Sciatic nerve (tissue), 2 donors: ENCODE measurements around the gene LILRA6. TPM values are rescaled to one million over a fixed set of nuclear protein-coding genes. Genes with fewer than 3 reads are reported as not detected.
"Not testable (repeated sequence)": the region's sequence is repeated elsewhere in the genome, so short reads cannot be mapped to it uniquely, and the experiment has no call there.

Experiments
- ATAC-seq: fragments of 200-7000 bp; cut with Tn5 transposase; one replicate; pipeline ENCODE4 v1.9.1; 2020; ENCODE audit warnings: mild to moderate bottlenecking, moderate library complexity
- DNase-seq: peaks from one replicate; pipeline ENCODE4 v3.0.0-alpha.2; 2020; ENCODE audit warnings: low spot score
- intact Hi-C: fragments of 100-400 bp; cut with DNase I; formaldehyde crosslinking; loops from one replicate; pipeline ENCODE4 v1.14.2; 2022
- total RNA-seq: library from RNA; stranded (reverse); fragmentation: NEBNext Ultra II Directional; extraction: Animal tissue kit (Norgen Biotek cat#: 25700); gene quantifications from one replicate; pipeline ENCODE4 v1.2.1, GENCODE V29; 2021
- donor health status: DM: no; HTN: no; CAD: no.
- donor health status: DM: no; HTN: no; CAD: no.

Gene LILRA6
- total RNA-seq, 1 donor from 2014 or later = 11.4 TPM

DNA sequence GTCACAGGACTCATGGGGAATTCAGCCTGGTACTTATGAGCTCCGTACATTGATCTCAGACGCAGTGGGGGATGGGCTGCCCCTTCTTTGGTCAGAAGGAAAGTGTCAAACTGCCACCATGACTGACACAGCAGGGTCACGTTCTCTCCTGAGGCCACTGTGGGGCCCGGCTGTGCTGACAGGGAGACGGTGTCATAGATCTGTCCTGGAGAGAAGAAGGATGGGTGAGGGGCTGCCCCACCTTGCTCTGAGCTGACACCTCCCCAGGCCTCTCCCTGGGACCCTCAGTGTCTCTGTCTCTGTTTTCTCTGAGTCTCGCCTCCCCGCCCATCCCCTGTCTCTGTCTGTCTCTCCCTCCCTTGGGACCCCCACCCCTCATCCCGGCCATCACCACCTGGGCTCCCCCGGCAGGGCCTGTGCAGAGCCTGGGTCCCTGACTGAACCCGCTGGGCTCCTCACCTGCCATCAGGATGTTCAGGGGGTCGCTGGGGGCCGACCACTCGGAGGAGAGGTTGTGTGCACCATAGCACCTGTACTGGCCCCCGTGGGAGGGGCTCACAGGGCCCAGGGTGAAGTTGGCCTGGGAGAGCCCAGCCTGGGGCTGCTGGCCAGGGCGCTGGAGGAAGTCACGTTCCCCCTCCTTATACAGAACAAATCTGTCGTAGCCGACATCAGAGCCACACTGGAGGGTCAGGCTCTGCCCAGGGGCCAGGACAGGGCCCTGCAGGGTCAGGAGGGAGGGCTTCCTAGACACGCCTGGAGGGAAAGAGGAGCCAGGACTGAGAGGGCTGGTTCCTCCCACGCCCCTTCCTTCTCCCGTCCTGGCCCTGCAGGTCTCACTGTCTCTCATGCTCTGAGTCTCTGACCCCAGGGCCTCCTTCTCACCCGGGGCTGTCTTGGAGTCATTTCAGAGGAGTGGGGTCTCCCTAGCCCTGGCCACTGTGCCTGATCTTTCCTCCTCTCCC lies 1.9 kb downstream of the LILRA6 start:
- intact Hi-C loops, DNase-seq: not testable (repeated sequence)

DNA sequence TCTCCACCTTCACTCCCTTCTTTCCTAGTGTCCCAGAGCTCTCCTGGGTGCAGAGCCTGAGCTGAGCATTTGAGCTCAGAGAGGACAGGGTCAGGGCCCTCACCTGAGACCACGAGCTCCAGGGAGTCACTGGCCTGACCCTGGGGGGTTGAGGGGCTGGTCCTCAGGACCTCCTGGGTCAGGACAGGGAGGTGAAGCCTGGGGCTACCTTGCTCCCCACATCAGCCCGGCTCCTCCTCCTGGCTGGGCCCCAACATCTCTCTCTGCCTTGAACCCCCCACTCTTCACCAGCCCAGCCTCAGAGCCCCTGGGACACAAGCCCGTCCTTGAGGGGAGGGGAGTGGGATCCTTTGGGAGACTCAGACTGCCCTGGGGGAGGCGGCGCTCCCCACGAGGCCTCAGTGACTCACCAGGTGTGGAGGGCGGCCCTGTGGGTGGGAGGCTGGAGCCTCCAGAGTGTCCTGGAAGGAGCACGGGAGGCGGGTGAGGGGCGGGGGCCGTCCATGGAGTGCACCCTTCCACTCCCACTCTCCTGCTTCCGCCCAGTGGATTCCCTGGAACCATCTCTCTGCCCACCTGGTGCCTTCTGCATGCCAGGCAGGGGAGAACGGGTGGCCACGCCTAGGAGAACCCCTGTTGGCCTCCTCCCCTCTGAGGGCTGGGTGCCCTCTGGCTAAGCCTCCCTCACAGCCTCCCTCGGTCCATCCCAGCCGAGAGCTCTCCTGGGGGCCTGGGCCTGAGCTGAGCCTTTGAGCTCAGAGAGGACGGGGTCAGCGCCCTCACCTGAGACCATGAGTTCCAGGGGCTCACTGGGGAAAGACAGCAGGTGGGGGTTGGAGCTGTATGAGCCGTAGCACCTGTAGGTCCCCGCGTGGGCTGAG lies 2.9 kb downstream of the LILRA6 start:
- intact Hi-C loops = loop anchor here (10.0 kb wide), 1 partner anchor 65 kb away; the partner anchor contains the start of gene TMC4
- peak; percentile 22 for ATAC-seq
- not testable (repeated sequence) for DNase-seq

More for the DNA sequence above, 1.9 kb downstream of the LILRA6 start:
- not testable (repeated sequence) for ATAC-seq

GRCh38 chr19:54233941-54234340 lies 8.6 kb downstream of the LILRA6 start:
- DNase-seq (no peak), ATAC-seq (no peak)
- intact Hi-C loops = loop anchor here (10.0 kb wide), 1 partner anchor 59 kb away; the partner anchor contains the start of gene TMC4

DNA sequence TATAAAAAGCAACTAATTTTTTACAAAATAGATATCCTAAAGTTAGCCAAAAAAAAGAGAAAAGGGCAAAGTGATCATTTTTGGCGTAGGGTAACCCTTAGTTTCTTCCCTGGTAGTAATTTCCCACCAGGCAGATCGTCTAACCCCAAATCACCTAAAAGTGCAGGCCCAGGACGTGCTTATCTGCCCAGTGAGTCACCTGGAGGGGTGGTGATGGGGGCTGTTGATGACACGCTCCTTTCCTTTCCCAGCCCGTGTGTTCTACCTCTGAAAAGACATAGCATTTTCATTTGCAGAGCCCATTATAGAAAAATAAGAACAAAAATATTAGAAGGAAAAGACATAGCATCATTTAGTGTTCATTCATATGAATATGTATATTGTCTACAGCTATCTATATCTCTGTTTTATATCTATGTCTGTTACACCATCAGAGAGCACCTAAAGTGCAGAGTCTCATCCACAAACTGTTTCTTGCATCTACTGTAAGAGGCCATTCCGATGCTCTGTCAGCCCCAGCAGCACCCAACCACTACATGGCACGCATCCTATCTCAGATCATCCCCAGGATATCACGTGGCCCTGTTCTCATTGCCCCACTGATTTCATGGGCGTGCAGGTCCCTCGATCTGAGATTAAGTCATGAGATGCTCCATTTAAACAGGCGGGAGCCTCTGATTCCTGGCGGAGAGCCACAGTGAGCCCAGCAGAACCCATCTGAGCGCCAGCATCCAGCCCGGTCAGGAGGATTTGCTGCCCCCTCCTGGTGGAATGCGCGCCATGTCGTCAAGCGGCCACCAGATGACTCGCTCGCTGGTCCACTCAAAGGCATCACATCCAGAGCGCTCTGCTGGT lies 11.3 kb downstream of the LILRA6 start:
- peak; percentile 94 for ATAC-seq
- intact Hi-C loops = loop anchor here (10.0 kb wide), 1 partner anchor 57 kb away; the partner anchor contains the start of gene TMC4
- peak; percentile 93 for DNase-seq

GRCh38 chr19:54230031-54230430 lies 12.6 kb downstream of the LILRA6 start:
- no peak for DNase-seq
- ATAC-seq = no peak
- intact Hi-C loops = loop anchor here (10.0 kb wide), 1 partner anchor 55 kb away; the partner anchor contains the start of gene TMC4

DNA sequence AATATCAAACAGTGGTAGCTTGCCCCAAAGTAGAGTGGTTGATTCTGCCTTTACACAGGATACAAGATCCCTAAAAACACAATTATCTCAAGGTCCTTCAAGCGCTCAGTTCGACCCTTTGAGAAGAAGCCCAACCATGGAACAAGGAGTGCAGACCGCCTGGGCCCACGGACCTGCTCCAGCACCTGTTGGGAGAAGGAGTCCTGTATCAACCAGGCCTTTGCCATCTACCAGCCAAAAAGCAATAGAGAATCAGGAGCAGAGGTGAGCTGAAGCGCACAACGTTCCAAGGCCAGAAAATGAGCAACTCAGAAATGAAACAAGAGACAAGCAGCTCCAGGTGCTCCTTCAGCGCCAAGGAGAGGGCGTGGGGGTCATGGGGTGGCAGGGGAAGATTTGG lies 13.4 kb downstream of the LILRA6 start:
- DNase-seq = no peak
- no peak for ATAC-seq
- intact Hi-C loops = no loop called here

DNA sequence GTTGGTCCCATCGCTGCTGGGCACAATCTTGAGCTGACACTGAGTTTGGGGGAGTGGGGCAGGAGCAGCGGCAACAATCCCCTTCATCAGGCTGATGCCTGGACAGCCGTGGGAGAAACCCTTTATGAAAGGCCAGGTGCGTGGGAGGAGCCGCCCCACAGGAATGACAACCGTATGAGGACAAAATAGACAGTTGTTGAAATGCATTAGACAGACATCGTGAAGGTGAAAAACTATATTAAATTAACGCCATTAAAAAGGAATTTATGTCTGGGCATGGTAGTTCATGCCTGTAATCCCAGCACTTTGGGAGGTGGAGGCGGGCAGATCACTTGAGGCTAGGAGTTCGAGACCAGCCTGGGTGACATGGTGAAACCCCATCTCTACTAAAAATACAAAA lies 18.0 kb downstream of the LILRA6 start:
- ATAC-seq, intact Hi-C loops, DNase-seq: not testable (repeated sequence)

GRCh38 chr19:54223937-54224281 lies 18.7 kb downstream of the LILRA6 start:
- intact Hi-C loops, DNase-seq: not testable (repeated sequence)
- ATAC-seq = peak; percentile 9

GRCh38 chr19:54223277-54223936 lies 19.2 kb downstream of the LILRA6 start:
- intact Hi-C loops, DNase-seq: not testable (repeated sequence)
- peak; percentile 44 for ATAC-seq

DNA sequence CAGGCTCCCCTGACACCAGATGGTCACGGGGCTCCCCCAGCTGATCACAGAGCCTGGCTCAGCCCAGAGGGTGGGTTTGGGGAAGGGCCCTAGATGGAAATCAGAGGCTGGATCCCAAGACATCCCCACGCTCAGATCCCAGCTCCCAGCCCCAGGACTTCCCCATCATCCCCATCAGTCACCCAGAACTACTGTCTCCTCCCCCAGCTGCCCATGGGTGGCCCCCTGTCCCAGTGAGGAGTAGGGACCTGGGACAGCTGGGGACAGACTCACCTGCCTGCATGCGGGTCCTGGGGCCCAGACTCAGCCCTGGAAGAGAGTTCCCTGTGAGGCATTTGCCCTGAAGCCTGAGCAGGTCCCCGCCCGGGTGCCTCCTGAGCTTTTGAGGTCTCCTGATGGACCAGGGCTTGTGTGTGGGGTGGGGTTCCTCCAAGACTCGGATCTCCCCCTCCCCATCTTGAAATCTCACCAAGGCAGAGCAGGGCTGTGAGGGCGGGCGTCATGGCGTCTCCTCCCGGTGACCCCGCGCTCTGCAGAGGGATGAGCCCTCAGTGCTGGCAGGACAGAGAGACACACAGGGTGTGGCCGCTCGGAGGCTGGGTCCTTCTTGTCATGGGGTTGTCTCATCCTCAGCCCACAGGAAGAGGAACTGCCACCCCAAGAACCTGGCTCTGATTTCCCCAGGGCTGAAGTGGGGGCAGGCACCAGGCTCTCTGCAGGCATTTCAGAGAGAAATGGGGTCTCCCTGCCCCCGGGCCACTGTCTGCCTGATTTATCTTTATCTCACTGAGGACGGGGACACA lies 19.9 kb downstream of the LILRA6 start, which contains the start of gene LILRB3:
TSS of gene LILRB3 (minus strand) at position 534 of the 803 bp plus-strand sequence. CDS start at position 503, 31 bp downstream.
- peak; percentile 62 for ATAC-seq
- DNase-seq, intact Hi-C loops: not testable (repeated sequence)

DNA sequence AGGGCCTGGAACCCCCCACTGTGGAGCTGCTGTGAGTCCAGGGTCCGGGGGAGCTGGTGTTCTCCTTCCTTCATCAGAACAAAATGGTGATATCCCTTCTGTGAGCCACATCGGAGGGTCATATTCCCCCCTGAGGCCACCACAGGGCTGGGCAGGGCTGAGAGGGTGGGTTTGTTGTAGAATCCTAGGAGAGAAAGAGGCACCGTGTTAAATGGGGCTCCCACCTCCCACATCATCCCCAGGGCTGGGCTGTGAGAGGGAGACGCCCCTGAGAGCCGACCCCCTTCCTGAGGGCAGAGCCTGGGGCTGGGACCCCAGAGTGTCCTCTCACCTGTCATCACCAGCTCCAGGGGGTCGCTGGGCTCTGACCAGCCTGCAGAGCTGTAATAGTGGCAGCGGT lies 20.6 kb downstream of the LILRA6 start:
- DNase-seq, ATAC-seq, intact Hi-C loops: not testable (repeated sequence)

DNA sequence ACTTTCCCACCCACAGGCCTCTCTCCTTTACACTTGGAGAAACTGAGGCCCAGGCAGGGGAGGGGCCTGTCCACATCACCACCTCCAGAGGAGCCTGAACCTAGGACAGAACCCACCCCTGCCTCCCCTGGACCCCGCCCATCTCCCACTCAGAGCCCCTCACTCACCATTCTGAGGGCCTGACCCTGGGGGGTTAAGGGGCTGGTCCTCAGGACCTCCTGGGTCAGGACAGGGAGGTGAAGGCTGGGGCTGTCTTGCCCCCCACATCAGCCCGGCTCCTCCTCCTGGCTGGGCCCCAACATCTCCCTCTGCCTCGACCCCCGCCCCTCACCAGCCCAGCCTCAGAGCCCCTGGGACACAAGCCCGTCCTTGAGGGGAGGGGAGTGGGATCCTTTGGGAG lies 22.9 kb downstream of the LILRA6 start:
- DNase-seq, intact Hi-C loops, ATAC-seq: not testable (repeated sequence)

DNA sequence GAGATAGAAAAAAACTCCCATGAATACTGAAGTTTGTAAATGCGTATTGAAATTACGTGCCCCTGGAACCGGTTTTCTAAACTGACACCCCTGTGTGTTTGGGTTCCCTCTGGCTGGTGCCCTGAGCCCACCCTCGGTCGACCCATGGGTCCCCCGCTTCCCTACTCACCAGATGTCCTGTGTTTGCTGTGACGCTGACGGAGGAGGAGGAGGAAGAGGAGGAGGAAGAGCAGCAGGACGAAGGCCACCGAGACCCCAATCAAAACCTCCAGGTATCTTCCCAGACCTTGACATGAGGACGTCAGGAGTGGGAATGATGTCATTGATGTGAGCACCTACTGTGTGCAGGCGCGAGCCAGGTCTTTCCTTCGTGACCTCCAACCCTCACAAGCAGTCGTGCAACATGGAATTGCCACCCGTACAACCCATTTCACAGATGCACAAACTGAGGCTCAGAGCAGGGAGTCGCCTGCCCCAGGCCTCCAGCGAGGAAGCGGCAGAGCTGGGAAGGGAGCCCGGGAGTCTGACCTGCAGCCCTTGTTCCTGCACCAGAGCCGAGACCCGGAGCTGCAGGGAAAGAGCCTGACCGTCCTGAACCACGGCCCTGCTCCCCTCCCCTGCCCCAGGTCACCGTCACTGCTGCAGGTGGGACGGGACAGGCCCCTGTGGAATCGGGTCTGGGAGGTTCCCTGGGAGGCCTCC lies 23.5 kb downstream of the LILRA6 start:
- intact Hi-C loops = no loop called here
- ATAC-seq (no peak), DNase-seq (no peak)

GRCh38 chr19:54218259-54218658 lies 24.3 kb downstream of the LILRA6 start:
- ATAC-seq (no peak), DNase-seq (no peak)
- intact Hi-C loops = no loop called here

- DNase-seq, ATAC-seq: not testable (repeated sequence)
These were observed 24.9 kb downstream of the LILRA6 start for GRCh38 chr19:54217517-54218247.

DNA sequence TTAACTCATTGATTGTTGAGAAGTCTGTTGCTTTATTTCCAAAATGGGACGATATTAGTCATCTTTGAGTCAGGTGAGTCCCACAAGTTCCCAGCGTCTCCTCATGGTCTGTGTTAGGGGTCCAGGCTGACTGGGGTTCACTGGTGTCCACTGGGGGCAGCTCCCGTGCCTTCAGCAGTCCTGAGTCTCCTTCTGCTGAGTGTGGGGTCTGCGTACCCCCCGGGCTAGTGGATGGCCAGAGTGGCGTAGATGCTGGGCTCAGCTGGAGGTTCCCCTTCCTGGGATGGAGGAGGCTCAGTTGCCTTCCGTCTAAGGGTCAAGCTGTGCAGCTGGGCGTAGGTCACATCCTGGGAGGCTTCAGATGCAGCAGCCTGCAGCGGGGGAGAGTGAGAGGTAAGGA lies 25.7 kb downstream of the LILRA6 start:
- DNase-seq (no peak), ATAC-seq (no peak)
- intact Hi-C loops = no loop called here

More at GRCh38 chr19:54217517-54218247, 24.9 kb downstream of the LILRA6 start:
- intact Hi-C loops = not testable (repeated sequence)
